ENCODE data around the gene TSGA10IP.

DNA sequence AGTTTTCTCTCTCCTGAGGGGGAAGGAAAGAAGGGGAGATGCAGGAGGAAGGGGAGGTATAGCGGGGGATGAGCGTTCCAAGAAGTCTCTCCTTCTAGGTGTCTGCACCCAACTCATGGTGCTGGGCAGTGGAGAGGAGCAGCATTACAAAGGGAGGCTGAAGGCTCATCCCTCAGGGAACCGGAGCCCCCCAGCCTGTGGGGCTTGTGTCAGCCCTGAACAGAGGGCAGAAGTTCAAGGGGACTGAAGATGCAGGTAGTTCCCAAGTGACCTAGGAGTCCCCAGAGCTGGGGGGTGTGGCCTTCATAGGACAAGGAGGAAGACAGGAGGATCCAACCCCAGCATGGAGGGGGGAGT is 28.2 kb upstream of the TSGA10IP start:
- no peak for TF ChIP-seq POLR2A (IDR thresholded peaks at IDR 0.05; ENCODE audit: extremely low read depth, insufficient read length)
- TF ChIP-seq, protein P1, sequence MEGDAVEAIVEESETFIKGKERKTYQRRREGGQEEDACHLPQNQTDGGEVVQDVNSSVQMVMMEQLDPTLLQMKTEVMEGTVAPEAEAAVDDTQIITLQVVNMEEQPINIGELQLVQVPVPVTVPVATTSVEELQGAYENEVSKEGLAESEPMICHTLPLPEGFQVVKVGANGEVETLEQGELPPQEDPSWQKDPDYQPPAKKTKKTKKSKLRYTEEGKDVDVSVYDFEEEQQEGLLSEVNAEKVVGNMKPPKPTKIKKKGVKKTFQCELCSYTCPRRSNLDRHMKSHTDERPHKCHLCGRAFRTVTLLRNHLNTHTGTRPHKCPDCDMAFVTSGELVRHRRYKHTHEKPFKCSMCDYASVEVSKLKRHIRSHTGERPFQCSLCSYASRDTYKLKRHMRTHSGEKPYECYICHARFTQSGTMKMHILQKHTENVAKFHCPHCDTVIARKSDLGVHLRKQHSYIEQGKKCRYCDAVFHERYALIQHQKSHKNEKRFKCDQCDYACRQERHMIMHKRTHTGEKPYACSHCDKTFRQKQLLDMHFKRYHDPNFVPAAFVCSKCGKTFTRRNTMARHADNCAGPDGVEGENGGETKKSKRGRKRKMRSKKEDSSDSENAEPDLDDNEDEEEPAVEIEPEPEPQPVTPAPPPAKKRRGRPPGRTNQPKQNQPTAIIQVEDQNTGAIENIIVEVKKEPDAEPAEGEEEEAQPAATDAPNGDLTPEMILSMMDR (IDR thresholded peaks at IDR 0.05; ENCODE audit: low read depth, low read length), result no peak

All from NB4 (cell line).